Measurements from ENCODE around the gene LRRC36. TPM values are rescaled to one million over a fixed set of nuclear protein-coding genes. Genes with fewer than 3 reads are reported as not detected.

LRRC36 gene
- total and polyA plus RNA-seq, 9 of the 15 experiments (the other 6 are each of a cell fraction or from before 2014, with no cell fraction given), result 0.09 to 0.40 (median 0.17) TPM; not detected in 1

GRCh38 chr16:67312719-67313118 lies 13.9 kb upstream of the LRRC36 start (continued):
- TF ChIP-seq FOXJ2 (tag; IDR thresholded peaks at IDR 0.05), result no peak

- H3K36me3 ChIP-seq (ENCODE audit: control insufficient read depth, insufficient read depth, low read length), result no peaks in the 10 kb centered on the region
- DNase-seq (ENCODE audit: extremely low read depth in 1 of 4, low spot score in 3 of 4) (no peak), ATAC-seq (no peak), FAIRE-seq (no peak)
- TF ChIP-seq PHF20 (IDR thresholded peaks at IDR 0.05; ENCODE audit: partially characterized antibody) (no peak), FOXA3 (CRISPR knock-in tag; conservative IDR thresholded peaks at IDR 0.05 in 1 of 2, IDR thresholded peaks at IDR 0.05 in 1 of 2) (peak in 1 of 2 experiments; percentile 48; a peak in 1 of 4 replicates)
- no peaks in the 10 kb centered on the region for H3K9me3 ChIP-seq (replicated peaks; ENCODE audit: control insufficient read depth, insufficient read depth, low read depth, low read length)
- no peak overlapping the region for H3K27ac ChIP-seq (ENCODE audit: extremely low read depth, low read depth, low read length)
- peaks cover 0 to 2% of the 10 kb centered on the region in 2 experiments; a peak in 3 of 5 replicates for H3K4me1 ChIP-seq (replicated peaks in 1 of 2; ENCODE audit: control insufficient read depth in 2 of 2, insufficient read depth in 2 of 2, low read length in 2 of 2)
- POLR2A ChIA-PET, result no interaction called here
- H4K20me1 ChIP-seq (replicated peaks; ENCODE audit: control insufficient read depth, insufficient read depth, low read length), result no peaks in the 10 kb centered on the region
- intact Hi-C loops (cut with micrococcal nuclease), result no loop called here
- BruUV-seq (replicated peaks), result no TSS peak
- H3K27me3 ChIP-seq (ENCODE audit: control insufficient read depth in 2 of 2, insufficient read depth in 2 of 2, low read length in 2 of 2), result peaks cover 13 to 18% of the 10 kb centered on the region in 2 experiments
- no peaks in the 10 kb centered on the region for H3K9me1 ChIP-seq (ENCODE audit: control insufficient read depth, insufficient read depth, low read length)
- CTCF ChIA-PET (ENCODE audit: low intra/inter-chr PET ratio), result no interaction called here
- no peak overlapping the region for H2AFZ ChIP-seq (ENCODE audit: low read depth, low read length)
- in situ Hi-C loops (cut with MboI), result no loop called here
- H3K9ac ChIP-seq (ENCODE audit: insufficient read depth in 1 of 2, low read depth in 2 of 2, low read length in 2 of 2), result no peak overlapping the region
- H3K79me2 ChIP-seq (ENCODE audit: control insufficient read depth, insufficient read depth, low read length), result no peaks in the 10 kb centered on the region
- no peak overlapping the region for H3K4me2 ChIP-seq (ENCODE audit: insufficient read depth, low read length)
- no peak overlapping the region for H3K4me3 ChIP-seq
These were observed 8.8 kb upstream of the LRRC36 start for GRCh38 chr16:67317853-67318252.

- peaks cover 3 to 14% of the 10 kb centered on the region in 2 experiments; a peak in 3 of 5 replicates for H3K4me1 ChIP-seq (replicated peaks in 1 of 2; ENCODE audit: control insufficient read depth in 2 of 2, insufficient read depth in 2 of 2, low read length in 2 of 2)
- no TSS peak for BruUV-seq (replicated peaks)
- in situ Hi-C loops (cut with MboI) (no loop called here), intact Hi-C loops (cut with micrococcal nuclease) (no loop called here)
- peak overlapping the region; percentile 81 for H3K4me2 ChIP-seq (ENCODE audit: insufficient read depth, low read length)
- no peak for DNase-seq (ENCODE audit: extremely low read depth in 1 of 4, low spot score in 3 of 4)
- peak overlapping the region; percentile 2; the same call in 1 of the 3 replicates for H3K27ac ChIP-seq (ENCODE audit: extremely low read depth, low read depth, low read length)
- 2% methylated on average over 11 of the region's 11 CpGs for WGBS (ENCODE audit: insufficient coverage, low coverage, missing lambda C conversion rate)
- H3K9me3 ChIP-seq (replicated peaks; ENCODE audit: control insufficient read depth, insufficient read depth, low read depth, low read length), result no peaks in the 10 kb centered on the region
- no peak for ATAC-seq
- H3K9ac ChIP-seq (ENCODE audit: insufficient read depth in 1 of 2, low read depth in 2 of 2, low read length in 2 of 2), result peak overlapping the region; percentile 50 to 94
- H3K4me3 ChIP-seq, result peak overlapping the region; percentile 66
- no peaks in the 10 kb centered on the region for H3K36me3 ChIP-seq (ENCODE audit: control insufficient read depth, insufficient read depth, low read length)
- FAIRE-seq, result no peak
- no peaks in the 10 kb centered on the region for H3K9me1 ChIP-seq (ENCODE audit: control insufficient read depth, insufficient read depth, low read length)
- CTCF ChIA-PET (ENCODE audit: low intra/inter-chr PET ratio), result no interaction called here
- no peaks in the 10 kb centered on the region for H4K20me1 ChIP-seq (replicated peaks; ENCODE audit: control insufficient read depth, insufficient read depth, low read length)
- no peaks in the 10 kb centered on the region for H3K79me2 ChIP-seq (ENCODE audit: control insufficient read depth, insufficient read depth, low read length)
- peaks cover 0 to 6% of the 10 kb centered on the region in 2 experiments; a peak in 2 of 5 replicates for H3K27me3 ChIP-seq (ENCODE audit: control insufficient read depth in 2 of 2, insufficient read depth in 2 of 2, low read length in 2 of 2)
- H2AFZ ChIP-seq (ENCODE audit: low read depth, low read length), result peak overlapping the region; percentile 93
- POLR2A ChIA-PET, result interaction anchor here (0.6 to 1.7 kb wide), 5 partner anchors 13 to 90 kb away, joined by 3 to 4 read pairs (median 3); partner anchors contain the start of gene ZDHHC1
- TF ChIP-seq MBD2 (IDR thresholded peaks at IDR 0.05; ENCODE audit: borderline replicate concordance, low read depth), result no peak
- TF ChIP-seq MAX (CRISPR knock-in tag; IDR thresholded peaks at IDR 0.05), result no peak
These were observed 522 bp upstream of the LRRC36 start for GRCh38 chr16:67326115-67326471.

Measured in K562 (cell line).